CD4-positive, CD25-positive, alpha-beta regulatory T cell (primary cell): ENCODE results near the gene TMED6. TPM values are rescaled to one million over a fixed set of nuclear protein-coding genes. Genes with fewer than 3 reads are reported as not detected.

ENCODE experiments used
- ATAC-seq, 2 donors: fragments of 150-1000 bp; cut with Tn5 transposase; one replicate each; pipeline ENCODE4 v1.10.0; 2021; ENCODE audit warnings: low read depth in 2 of 2, moderate number of reproducible peaks in 2 of 2, moderate library complexity in 1 of 2
- DNase-seq, 3 donors: peaks; one replicate each; pipeline versions ENCODE4 v3.0.0 to v3.0.0-alpha.2; 2012 to 2022; ENCODE audit warnings: mixed read lengths in 1 of 3
- H3K27ac ChIP-seq: one replicate; pipeline ENCODE4 v1.7.0; 2013; ENCODE audit warnings: mild to moderate bottlenecking, low read length; ENCODE audit not compliant: insufficient read depth, poor library complexity, severe bottlenecking
- H3K27me3 ChIP-seq: one replicate; pipeline ENCODE4 v1.7.0; 2013; ENCODE audit warnings: low read length; ENCODE audit not compliant: control insufficient read depth, insufficient read depth
- H3K36me3 ChIP-seq: one replicate; pipeline ENCODE4 v1.7.0; 2013; ENCODE audit warnings: mild to moderate bottlenecking, low read length, moderate library complexity; ENCODE audit not compliant: control insufficient read depth, insufficient read depth
- H3K4me1 ChIP-seq: 2 replicates; pipeline ENCODE4 v1.7.0; 2013; ENCODE audit warnings: mild to moderate bottlenecking, low read length; ENCODE audit not compliant: insufficient read depth, control insufficient read depth, poor library complexity, severe bottlenecking
- H3K4me3 ChIP-seq: one replicate; pipeline ENCODE4 v1.7.0; 2013; ENCODE audit warnings: low read depth, mild to moderate bottlenecking, low read length, moderate library complexity
- H3K9me3 ChIP-seq, 2 experiments: 1 replicate in 1 of 2; 2 replicates in 1 of 2; pipeline ENCODE4 v1.7.0; 2013; ENCODE audit warnings: low read length in 2 of 2, mild to moderate bottlenecking in 1 of 2, moderate library complexity in 1 of 2; ENCODE audit not compliant: control insufficient read depth in 2 of 2
- H3K27ac Mint-ChIP-seq, 3 donors: one replicate each; pipeline ENCODE4 v1.8.0; 2020 to 2022; ENCODE audit warnings: mild to moderate bottlenecking in 3 of 3, mixed read lengths in 3 of 3, moderate library complexity in 2 of 3
- H3K27me3 Mint-ChIP-seq: one replicate; pipeline ENCODE4 v1.8.0; 2022; ENCODE audit warnings: mild to moderate bottlenecking, mixed read lengths
- H3K36me3 Mint-ChIP-seq: one replicate; pipeline ENCODE4 v1.8.0; 2020; ENCODE audit warnings: mixed read lengths
- H3K4me1 Mint-ChIP-seq, 4 donors: one replicate each; pipeline ENCODE4 v1.8.0; 2020 to 2022; ENCODE audit warnings: mixed read lengths in 4 of 4, mild to moderate bottlenecking in 1 of 4
- H3K4me3 Mint-ChIP-seq, 4 donors: one replicate each; pipeline ENCODE4 v1.8.0; 2020 to 2022; ENCODE audit warnings: mild to moderate bottlenecking in 4 of 4, mixed read lengths in 4 of 4, moderate library complexity in 3 of 4
- H3K9me3 Mint-ChIP-seq, 7 donors: one replicate each; pipeline ENCODE4 v1.8.0; 2020 to 2022; ENCODE audit warnings: mixed read lengths in 7 of 7, mild to moderate bottlenecking in 3 of 7, moderate library complexity in 2 of 7
- polyA plus RNA-seq, 4 donors: library from polyadenylated mRNA; unstranded; fragments of 300-500 nt; fragmentation: Illumina TruSeq; gene quantifications; one replicate each; pipeline ENCODE4 v1.2.3, GENCODE V29; 2021
- total RNA-seq: library from RNA; stranded (reverse); gene quantifications from one replicate; pipeline ENCODE4 v1.2.3, GENCODE V29; 2022

Gene TMED6
- total RNA-seq (1.8 TPM), polyA plus RNA-seq (under 1 TPM in 2 of 4 donors, not detected in 2; 0.20 to 0.26 TPM)

GRCh38 chr16:69351309-69352027, at the start of gene TMED6:
TMED6 (minus strand) TSS chr16:69351786; CDS start chr16:69351753, 33 bp downstream.
- Mint-ChIP-seq H3K36me3 (peaks cover 19% of the 10 kb centered on the region), H3K9me3 (no peaks in the 10 kb centered on the region), H3K27ac (no peak within 1 kb of the TSS), H3K27me3 (no peaks in the 10 kb centered on the region), H3K4me3 (no peak within 1 kb of the TSS), H3K4me1 (peaks cover 0 to 4% (median 0%) of the 10 kb centered on the region in 4 donors)
- no peaks in the 10 kb centered on the region for H3K27me3 ChIP-seq
- no peaks in the 10 kb centered on the region for H3K4me1 ChIP-seq
- H3K9me3 ChIP-seq, result no peaks in the 10 kb centered on the region
- H3K4me3 ChIP-seq, result no peak within 1 kb of the TSS
- no peak for ATAC-seq
- H3K36me3 ChIP-seq, result peaks cover 28% of the 10 kb centered on the region
- H3K27ac ChIP-seq, result no peak within 1 kb of the TSS
- DNase-seq, result no peak

GRCh38 chr16:69399361-69399760, 47.8 kb upstream of the TMED6 start:
- peaks cover 10% of the 10 kb centered on the region for H3K27me3 Mint-ChIP-seq
- H3K9me3 Mint-ChIP-seq, result no peaks in the 10 kb centered on the region
- DNase-seq (no peak), ATAC-seq (no peak)
- Histone ChIP-seq H3K27ac (no peak overlapping the region), H3K4me1 (peaks cover 7% of the 10 kb centered on the region), H3K36me3 (no peaks in the 10 kb centered on the region), H3K4me3 (no peak overlapping the region), H3K9me3 (no peaks in the 10 kb centered on the region), H3K27me3 (no peaks in the 10 kb centered on the region)
- no peaks in the 10 kb centered on the region for H3K36me3 Mint-ChIP-seq
- peaks cover 0 to 10% (median 3%) of the 10 kb centered on the region in 4 donors for H3K4me1 Mint-ChIP-seq
- H3K4me3 Mint-ChIP-seq, result no peak overlapping the region
- H3K27ac Mint-ChIP-seq, result peak overlapping the region in 2 of 3 donors; percentile 7 to 13

GRCh38 chr16:69397821-69398521, 46.4 kb upstream of the TMED6 start:
- H3K27me3 Mint-ChIP-seq, result peaks cover 18% of the 10 kb centered on the region
- H3K27ac ChIP-seq, result no peak overlapping the region
- H3K4me3 Mint-ChIP-seq, result no peak overlapping the region
- ATAC-seq (no peak), DNase-seq (no peak)
- H3K27me3 ChIP-seq, result no peaks in the 10 kb centered on the region
- no peaks in the 10 kb centered on the region for H3K36me3 Mint-ChIP-seq
- no peak overlapping the region for H3K4me3 ChIP-seq
- H3K36me3 ChIP-seq, result no peaks in the 10 kb centered on the region
- no peak overlapping the region for H3K27ac Mint-ChIP-seq
- peaks cover 7% of the 10 kb centered on the region for H3K4me1 ChIP-seq
- H3K4me1 Mint-ChIP-seq, result peaks cover 0 to 10% (median 3%) of the 10 kb centered on the region in 4 donors
- H3K9me3 Mint-ChIP-seq, result no peaks in the 10 kb centered on the region
- H3K9me3 ChIP-seq, result no peaks in the 10 kb centered on the region

GRCh38 chr16:69396187-69397061, 44.8 kb upstream of the TMED6 start:
- H3K27ac ChIP-seq, result no peak overlapping the region
- Mint-ChIP-seq H3K4me1 (peaks cover 0 to 10% (median 3%) of the 10 kb centered on the region in 4 donors), H3K27me3 (peaks cover 18% of the 10 kb centered on the region), H3K27ac (peak overlapping the region; percentile 4 to 89 (median 88)), H3K4me3 (peak overlapping the region in 1 of 4 donors; percentile 46), H3K9me3 (no peaks in the 10 kb centered on the region), H3K36me3 (no peaks in the 10 kb centered on the region)
- peaks cover 7% of the 10 kb centered on the region for H3K4me1 ChIP-seq
- no peaks in the 10 kb centered on the region for H3K36me3 ChIP-seq
- H3K27me3 ChIP-seq, result no peaks in the 10 kb centered on the region
- H3K4me3 ChIP-seq, result peak overlapping the region; percentile 66
- peak; percentile 59 to 81 (median 74) for DNase-seq
- no peaks in the 10 kb centered on the region for H3K9me3 ChIP-seq
- ATAC-seq, result peak in 1 of 2 donors; percentile 56

- H3K27ac Mint-ChIP-seq, result peak overlapping the region; percentile 4 to 89 (median 88)
- no peaks in the 10 kb centered on the region for H3K36me3 Mint-ChIP-seq
- H3K4me3 ChIP-seq, result no peak overlapping the region
- peak overlapping the region in 1 of 4 donors; percentile 46 for H3K4me3 Mint-ChIP-seq
- peaks cover 18% of the 10 kb centered on the region for H3K27me3 Mint-ChIP-seq
- H3K27ac ChIP-seq, result no peak overlapping the region
- ATAC-seq (no peak), DNase-seq (no peak)
- H3K9me3 ChIP-seq, result no peaks in the 10 kb centered on the region
- H3K27me3 ChIP-seq, result no peaks in the 10 kb centered on the region
- no peaks in the 10 kb centered on the region for H3K36me3 ChIP-seq
- peaks cover 0 to 10% (median 3%) of the 10 kb centered on the region in 4 donors for H3K4me1 Mint-ChIP-seq
- peaks cover 7% of the 10 kb centered on the region for H3K4me1 ChIP-seq
- no peaks in the 10 kb centered on the region for H3K9me3 Mint-ChIP-seq
These were observed 44.2 kb upstream of the TMED6 start for GRCh38 chr16:69395859-69396186.

- H3K4me3 ChIP-seq, result no peak overlapping the region
- no peaks in the 10 kb centered on the region for H3K9me3 ChIP-seq
- DNase-seq (no peak), ATAC-seq (no peak)
- peak overlapping the region in 1 of 4 donors; percentile 54 for H3K4me3 Mint-ChIP-seq
- H3K9me3 Mint-ChIP-seq, result no peaks in the 10 kb centered on the region
- no peak overlapping the region for H3K27ac ChIP-seq
- peaks cover 7% of the 10 kb centered on the region for H3K4me1 ChIP-seq
- peaks cover 18% of the 10 kb centered on the region for H3K27me3 Mint-ChIP-seq
- no peaks in the 10 kb centered on the region for H3K36me3 ChIP-seq
- no peak overlapping the region for H3K27ac Mint-ChIP-seq
- no peaks in the 10 kb centered on the region for H3K27me3 ChIP-seq
- H3K4me1 Mint-ChIP-seq, result peaks cover 0 to 10% (median 3%) of the 10 kb centered on the region in 4 donors
- no peaks in the 10 kb centered on the region for H3K36me3 Mint-ChIP-seq
These were observed 42.6 kb upstream of the TMED6 start for GRCh38 chr16:69393898-69394849.

GRCh38 chr16:69386596-69386995, 35.0 kb upstream of the TMED6 start:
- Histone ChIP-seq H3K4me3 (no peak overlapping the region), H3K4me1 (peaks cover 32% of the 10 kb centered on the region), H3K36me3 (peaks cover 12% of the 10 kb centered on the region), H3K27ac (no peak overlapping the region), H3K27me3 (no peaks in the 10 kb centered on the region), H3K9me3 (no peaks in the 10 kb centered on the region)
- H3K4me3 Mint-ChIP-seq, result peak overlapping the region; percentile 89 to 97 (median 96)
- H3K36me3 Mint-ChIP-seq, result peaks cover 23% of the 10 kb centered on the region
- peaks cover 5% of the 10 kb centered on the region for H3K27me3 Mint-ChIP-seq
- H3K4me1 Mint-ChIP-seq, result peaks cover 20 to 36% (median 28%) of the 10 kb centered on the region in 4 donors
- ATAC-seq, result no peak
- no peak for DNase-seq
- peak overlapping the region in 1 of 3 donors; percentile 92 for H3K27ac Mint-ChIP-seq
- no peaks in the 10 kb centered on the region for H3K9me3 Mint-ChIP-seq
